CD4-positive, alpha-beta T cell treated with Interleukin-4 for 4 hours (primary cell): ENCODE data around the gene GABARAPL2.
"Not testable (repeated sequence)": the region's sequence is repeated elsewhere in the genome, so short reads cannot be mapped to it uniquely, and the experiment has no call there.

Experiments used
- DNase-seq: peaks from one replicate; pipeline ENCODE4 v3.0.0-alpha.2; 2020

The GABARAPL2 gene

GRCh38 chr16:75566040-75566757 lies at the start of gene GABARAPL2:
GABARAPL2 (plus strand) TSS chr16:75566379; CDS start chr16:75566487, 108 bp downstream.
- DNase-seq = peak; percentile 83

DNA sequence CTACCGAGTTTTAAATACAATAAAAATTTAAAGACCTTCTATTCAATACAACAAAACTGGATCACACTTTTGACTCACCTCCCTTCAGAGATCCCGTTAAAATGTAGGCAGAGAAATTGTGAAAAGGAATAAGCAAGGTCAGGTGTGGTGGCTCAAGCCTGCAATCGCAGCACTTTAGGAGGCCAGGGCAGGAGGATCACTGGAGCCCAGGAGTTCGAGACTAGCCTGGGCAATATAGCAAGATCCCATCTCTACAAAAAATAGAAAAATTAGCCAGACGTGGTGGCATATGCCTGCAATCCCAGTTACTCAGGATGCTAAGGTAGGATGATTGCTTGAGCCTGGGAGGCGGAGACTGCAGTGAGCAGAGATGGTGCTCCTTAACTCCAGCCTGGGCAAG lies 47.0 kb upstream of the GABARAPL2 start:
- DNase-seq = no peak

- no peak for DNase-seq
Observed at GRCh38 chr16:75526032-75526790, 40.0 kb upstream of the GABARAPL2 start.

DNA sequence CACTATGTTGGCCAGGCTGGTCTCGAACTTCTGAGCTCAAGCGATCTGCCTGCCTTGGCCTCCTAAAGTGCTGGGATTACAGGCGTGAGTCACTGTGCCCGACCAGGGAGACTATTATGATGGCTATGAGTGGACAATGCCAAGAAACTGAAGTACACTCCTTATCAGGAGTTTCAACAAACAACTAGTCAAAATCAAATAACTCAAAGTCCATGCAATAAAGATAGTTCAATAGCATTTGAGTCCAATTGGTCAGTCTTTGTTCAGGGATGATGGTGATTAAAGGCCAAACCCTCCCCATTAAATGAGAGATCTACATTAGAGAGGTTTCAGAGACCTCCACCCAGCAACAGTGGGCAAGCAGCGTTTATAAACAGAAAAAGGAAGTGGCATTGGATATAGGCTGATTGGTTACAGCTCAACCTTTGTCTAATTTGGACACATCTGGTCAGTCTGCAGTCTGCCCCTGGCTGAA lies 38.3 kb upstream of the GABARAPL2 start:
- DNase-seq = no peak

GRCh38 chr16:75529056-75529905 lies 36.9 kb upstream of the GABARAPL2 start:
- no peak for DNase-seq

GRCh38 chr16:75529959-75530358 lies 36.2 kb upstream of the GABARAPL2 start:
- DNase-seq = no peak

GRCh38 chr16:75532142-75532765 lies 33.9 kb upstream of the GABARAPL2 start:
- no peak for DNase-seq

DNA sequence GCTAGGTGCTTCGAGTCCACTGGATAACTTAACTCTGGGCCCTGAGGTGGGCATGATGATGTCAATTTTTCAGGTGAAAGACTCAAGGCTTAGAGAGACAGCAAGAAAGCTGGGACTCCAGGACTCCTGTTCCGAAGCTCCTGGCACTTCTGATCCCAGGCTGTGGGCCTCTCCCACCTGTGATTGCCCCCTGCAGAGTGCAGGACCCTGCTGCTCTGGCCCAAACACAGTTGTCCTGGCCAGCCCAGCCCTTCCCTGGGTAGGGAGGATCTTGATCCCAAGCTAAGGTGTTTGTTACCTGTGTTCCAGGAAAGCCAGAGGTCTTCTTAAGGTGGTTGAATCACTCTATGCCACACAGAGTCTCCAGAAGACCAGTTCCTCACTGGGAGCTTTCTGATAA lies 33.4 kb upstream of the GABARAPL2 start:
- DNase-seq = no peak

- DNase-seq = no peak
Observed at GRCh38 chr16:75534560-75535205, 31.5 kb upstream of the GABARAPL2 start.

DNA sequence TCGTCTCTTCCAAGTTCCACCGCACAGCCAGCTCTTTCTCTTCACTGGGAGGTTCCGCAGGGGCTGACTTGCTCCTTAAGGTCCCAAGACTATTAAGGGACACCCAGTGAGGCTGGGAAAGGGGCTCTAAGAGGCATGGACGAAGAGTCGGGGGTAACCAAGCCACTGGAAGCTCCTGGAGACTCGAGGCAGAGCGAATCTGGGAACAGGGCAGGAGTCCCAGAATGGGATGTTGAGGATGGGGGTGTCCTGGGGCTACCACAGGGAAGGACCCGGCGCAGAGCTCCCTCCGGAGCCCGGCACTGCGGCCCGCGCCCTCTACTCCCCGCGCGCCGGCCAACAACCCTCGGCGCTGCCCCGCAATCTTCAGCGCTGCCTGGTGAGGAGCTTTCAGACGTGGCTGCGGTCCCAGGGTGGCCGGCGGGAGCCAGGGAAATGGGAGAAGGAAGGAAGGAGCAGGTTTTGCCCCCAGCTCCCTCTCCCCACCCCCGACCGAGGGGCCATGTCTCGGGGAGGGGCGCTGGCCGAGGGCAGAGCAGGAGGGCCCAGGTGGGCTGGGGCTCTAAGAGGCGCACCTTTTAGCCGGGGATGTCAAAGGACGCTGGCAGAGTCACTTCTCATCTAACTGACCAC lies 30.9 kb upstream of the GABARAPL2 start:
- DNase-seq = no peak

DNA sequence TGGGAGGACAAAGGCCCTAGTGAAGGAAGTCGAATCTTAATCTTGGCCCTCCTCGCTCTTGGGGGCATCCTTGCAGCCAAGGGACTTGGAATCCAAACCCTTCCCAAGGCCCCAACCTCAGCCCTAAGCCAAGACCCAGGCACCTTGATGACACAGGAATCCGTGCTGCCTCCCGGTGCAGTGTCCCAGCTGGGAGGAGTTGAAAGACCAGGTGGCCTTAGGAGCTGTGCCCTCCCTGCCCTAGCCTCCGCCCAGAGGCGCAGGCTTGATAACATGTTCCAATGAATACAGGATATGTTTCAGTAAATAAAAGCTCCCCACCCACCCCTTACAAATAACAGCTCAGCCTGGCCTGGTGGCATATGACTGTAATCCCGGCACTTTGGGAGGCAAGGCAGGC lies 30.3 kb upstream of the GABARAPL2 start, which contains the start of gene CHST5:
TSS of gene CHST5 (minus strand) at position 208 of the 400 bp plus-strand sequence. CDS start 5,724 bp downstream, outside the sequence.
- no peak for DNase-seq

GRCh38 chr16:75537776-75538175 lies 28.4 kb upstream of the GABARAPL2 start:
- DNase-seq = no peak

DNA sequence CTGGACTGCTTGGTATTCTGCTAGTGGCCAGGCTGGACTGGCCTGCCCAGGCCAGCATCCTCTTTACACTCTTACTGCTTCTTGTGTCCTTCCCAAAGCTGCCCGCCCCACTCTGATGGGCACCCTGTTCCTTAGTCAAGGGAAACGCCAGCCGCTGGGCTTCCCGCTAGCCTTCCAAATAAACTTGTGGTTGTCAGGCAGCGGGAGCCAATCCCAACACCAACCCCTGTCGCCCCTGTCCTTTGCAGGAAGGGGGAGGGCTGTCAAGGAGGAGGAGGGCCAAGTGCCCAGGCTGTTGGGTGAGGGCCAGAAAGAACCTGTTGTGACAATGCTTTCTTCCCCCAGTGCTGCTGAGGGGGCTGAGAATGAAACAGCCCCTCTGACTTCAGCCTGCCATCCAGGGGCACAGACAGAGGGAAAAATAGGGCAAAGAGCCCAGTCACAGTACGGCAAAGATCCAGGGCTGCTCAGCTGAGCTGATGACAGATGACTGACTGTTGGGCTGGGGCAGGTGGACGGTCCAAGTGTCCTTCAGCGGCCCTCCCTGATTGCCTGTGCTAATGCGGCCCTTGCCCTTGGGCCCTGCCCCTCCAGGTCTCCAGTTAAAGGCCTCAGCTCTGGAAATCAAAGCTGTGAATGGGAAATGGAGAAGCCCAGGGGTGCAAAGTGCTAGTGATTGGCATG lies 27.2 kb upstream of the GABARAPL2 start:
- DNase-seq = not testable (repeated sequence)

GRCh38 chr16:75541236-75541635 lies 24.9 kb upstream of the GABARAPL2 start:
- no peak for DNase-seq

GRCh38 chr16:75542462-75542861 lies 23.7 kb upstream of the GABARAPL2 start:
- not testable (repeated sequence) for DNase-seq

DNA sequence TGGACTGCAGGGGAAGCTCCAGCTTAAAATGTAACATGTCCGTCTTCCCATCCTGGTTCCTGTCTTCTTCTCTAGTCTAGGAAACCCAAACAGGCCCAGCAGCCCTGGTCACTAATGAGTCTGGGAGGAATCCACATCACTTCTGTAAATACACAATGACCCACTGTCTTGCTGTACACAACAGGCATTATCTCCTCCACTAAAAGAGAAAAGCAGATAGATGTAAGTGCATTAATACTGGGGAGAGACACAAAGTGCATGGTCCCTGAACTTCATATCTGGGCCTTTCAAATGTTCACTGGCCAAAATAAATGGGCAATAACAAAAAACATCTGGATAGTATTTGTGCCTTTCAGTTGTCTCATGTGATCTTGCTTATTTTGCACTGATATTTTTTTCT lies 20.3 kb upstream of the GABARAPL2 start:
- DNase-seq = not testable (repeated sequence)

DNA sequence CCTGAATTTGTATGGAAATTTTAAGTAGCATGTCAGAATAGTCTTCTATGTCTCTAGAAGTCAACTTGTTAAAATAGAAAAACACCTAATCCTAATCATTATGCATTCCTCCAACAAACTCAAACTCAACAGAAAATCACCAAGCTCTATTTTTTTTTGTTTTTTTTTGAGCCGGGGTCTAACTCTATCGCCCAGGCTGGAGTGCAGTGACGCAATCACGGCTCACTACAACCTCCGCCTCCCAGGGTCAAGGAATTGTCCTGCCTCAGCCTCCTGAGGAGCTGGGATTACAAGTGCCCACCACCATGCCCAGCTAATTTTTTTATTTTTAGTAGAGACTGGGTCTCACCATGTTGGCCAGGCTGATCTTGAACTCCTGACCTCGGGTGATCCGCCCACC lies 19.9 kb upstream of the GABARAPL2 start:
- no peak for DNase-seq

DNA sequence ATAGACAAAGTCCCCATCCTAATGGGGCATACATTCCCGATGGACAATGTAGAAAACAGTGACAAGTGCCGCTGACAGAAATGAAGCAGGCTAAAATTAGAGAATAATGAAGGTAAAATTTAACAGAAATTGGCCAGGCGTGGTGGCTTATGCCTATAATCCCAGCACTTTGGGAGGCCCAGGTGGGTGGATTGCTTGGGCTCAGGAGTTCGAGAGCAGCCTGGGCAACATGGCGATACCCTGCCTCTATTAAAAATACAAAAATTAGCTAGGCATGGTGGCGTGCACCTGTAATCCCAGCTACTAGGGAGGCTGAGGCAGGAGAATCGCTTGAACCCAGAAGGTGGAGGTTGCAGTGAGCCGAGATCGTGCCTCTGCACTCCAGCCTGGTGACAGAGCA lies 17.7 kb upstream of the GABARAPL2 start:
- DNase-seq = not testable (repeated sequence)

DNA sequence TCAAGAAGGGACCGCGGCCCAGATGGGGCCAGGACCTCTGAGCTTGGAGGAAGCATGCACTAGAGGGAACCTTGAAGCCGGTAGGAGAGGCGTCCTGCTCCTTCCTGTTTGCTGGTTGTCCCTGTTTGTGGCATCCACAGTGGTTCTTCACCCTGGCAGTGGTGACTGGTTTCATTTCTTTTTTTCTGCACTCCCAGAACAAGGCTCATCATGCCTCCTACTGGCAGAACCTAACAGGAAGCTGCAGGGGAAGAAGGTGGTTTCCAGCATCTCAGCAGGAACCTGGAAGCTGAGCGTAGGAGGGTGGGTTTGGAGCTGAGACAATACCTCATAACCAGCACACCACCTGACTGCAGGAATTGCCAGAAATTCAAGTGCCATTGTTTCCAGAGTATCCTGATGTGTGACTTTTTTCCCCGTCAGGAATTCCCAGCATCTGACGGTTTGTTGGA lies 15.9 kb upstream of the GABARAPL2 start:
- peak; percentile 44 for DNase-seq

DNA sequence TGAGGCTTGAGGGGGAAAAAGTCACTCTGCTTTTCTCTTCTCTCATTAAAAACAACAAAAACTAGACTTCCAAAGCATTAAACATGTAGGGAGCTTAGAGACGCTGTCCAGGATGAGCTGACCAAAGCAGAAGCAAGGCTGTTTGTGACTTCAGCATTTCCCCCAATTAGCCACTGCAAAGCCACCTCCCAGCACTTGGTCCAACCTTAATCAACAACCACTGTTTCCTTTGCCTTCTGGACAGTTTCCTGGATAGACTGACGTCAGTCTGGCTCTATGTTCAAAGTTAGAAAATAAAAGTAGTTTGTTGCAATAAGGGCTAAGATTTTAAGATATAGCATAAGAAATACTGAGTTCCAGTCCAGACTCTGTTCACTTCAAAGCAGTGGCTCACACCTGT lies 13.2 kb upstream of the GABARAPL2 start:
- no peak for DNase-seq

- no peak for DNase-seq
Observed at GRCh38 chr16:75555213-75555706, 10.9 kb upstream of the GABARAPL2 start.
